Stimulated activated CD4-positive, alpha-beta T cell treated with anti-CD3 and anti-CD28 coated beads, Interleukin-1b, Interleukin-23, amount 100 ng/mL, for 1 hour (primary cell): ENCODE data around the gene MUSTN1.

Experiments used
- DNase-seq, 2 donors: peaks; one replicate each; pipeline ENCODE4 v3.0.0-alpha.2; 2020; ENCODE audit warnings: low read depth in 2 of 2

MUSTN1 gene

GRCh38 chr3:52786330-52787215 is 48.2 kb downstream of the MUSTN1 start:
- DNase-seq, result no peak

- no peak for DNase-seq
Measured at GRCh38 chr3:52784931-52785590, 49.8 kb downstream of the MUSTN1 start.

GRCh38 chr3:52784021-52784621 is 50.7 kb downstream of the MUSTN1 start:
- no peak for DNase-seq

- DNase-seq, result no peak
Measured at GRCh38 chr3:52783211-52783555, 51.6 kb downstream of the MUSTN1 start.
